ENCODE measurements around the gene CTTNBP2.

The CTTNBP2 gene, protein sequence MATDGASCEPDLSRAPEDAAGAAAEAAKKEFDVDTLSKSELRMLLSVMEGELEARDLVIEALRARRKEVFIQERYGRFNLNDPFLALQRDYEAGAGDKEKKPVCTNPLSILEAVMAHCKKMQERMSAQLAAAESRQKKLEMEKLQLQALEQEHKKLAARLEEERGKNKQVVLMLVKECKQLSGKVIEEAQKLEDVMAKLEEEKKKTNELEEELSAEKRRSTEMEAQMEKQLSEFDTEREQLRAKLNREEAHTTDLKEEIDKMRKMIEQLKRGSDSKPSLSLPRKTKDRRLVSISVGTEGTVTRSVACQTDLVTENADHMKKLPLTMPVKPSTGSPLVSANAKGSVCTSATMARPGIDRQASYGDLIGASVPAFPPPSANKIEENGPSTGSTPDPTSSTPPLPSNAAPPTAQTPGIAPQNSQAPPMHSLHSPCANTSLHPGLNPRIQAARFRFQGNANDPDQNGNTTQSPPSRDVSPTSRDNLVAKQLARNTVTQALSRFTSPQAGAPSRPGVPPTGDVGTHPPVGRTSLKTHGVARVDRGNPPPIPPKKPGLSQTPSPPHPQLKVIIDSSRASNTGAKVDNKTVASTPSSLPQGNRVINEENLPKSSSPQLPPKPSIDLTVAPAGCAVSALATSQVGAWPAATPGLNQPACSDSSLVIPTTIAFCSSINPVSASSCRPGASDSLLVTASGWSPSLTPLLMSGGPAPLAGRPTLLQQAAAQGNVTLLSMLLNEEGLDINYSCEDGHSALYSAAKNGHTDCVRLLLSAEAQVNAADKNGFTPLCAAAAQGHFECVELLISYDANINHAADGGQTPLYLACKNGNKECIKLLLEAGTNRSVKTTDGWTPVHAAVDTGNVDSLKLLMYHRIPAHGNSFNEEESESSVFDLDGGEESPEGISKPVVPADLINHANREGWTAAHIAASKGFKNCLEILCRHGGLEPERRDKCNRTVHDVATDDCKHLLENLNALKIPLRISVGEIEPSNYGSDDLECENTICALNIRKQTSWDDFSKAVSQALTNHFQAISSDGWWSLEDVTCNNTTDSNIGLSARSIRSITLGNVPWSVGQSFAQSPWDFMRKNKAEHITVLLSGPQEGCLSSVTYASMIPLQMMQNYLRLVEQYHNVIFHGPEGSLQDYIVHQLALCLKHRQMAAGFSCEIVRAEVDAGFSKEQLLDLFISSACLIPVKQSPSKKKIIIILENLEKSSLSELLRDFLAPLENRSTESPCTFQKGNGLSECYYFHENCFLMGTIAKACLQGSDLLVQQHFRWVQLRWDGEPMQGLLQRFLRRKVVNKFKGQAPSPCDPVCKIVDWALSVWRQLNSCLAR (N-terminal part only)

DNA sequence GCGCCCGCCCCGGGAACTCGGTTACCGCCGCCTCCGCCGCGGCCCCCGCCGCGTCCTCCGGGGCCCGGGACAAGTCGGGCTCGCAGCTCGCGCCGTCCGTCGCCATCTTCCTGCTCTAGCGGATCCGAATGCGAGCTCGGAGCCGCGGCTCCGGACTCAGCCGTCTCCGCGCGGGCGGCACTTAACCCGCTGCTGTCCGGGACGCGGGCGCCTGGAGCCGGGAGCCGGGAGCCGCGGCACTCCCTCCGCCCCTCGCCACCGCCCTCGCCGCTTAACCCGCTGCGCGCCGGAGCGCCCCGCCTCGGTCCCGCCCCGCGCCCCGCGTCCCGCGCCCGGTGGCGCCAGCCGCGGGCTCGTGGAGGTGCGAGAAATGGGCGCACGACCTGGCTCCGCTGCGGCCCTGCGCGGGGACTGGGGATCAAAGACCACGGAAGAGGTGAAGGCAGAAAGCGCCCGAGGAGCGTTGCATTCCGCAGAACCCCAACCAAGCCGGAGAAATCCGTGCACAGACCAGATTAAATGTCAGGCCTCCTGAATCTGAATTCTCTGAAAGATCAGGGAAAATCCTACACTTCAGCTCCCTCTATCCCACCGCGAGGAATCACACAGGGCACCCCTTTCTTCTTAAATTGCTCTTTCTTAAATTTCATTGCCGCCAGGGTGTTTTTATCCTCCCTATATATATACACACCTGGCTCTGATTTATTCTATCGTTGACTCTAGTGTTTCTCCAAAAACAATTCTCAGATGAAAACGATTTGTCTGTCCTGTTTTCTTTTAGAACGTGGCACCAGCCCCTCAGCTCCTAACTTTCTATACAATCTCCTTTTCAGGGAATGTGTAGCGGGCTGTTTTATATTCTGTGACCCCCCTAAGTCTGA is at the start of gene CTTNBP2:
CTTNBP2 (minus strand) TSS at position 132 of the 881 bp plus-strand sequence; CDS start at position 106, 26 bp downstream.
- peak; percentile 40 for DNase-seq

DNA sequence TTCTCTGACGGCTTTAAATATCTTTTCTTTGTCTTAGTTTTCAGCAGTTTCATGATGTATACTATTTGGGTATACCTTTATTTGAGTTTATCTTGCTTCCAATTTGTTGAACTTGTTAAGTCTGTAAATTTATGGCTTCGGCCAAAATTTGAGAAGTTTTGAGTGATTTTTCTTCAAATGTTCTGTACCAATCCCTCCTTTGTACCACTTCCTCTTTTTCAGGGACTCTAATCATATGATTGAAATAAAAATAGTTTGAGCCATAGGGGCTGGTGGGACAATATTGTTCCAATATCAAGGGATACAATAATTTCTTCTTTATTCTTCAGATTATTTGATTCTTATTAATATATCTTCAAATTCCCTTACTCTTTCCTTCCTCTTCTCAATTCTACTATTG is 43.1 kb upstream of the CTTNBP2 start:
- peak; percentile 54 for DNase-seq

DNA sequence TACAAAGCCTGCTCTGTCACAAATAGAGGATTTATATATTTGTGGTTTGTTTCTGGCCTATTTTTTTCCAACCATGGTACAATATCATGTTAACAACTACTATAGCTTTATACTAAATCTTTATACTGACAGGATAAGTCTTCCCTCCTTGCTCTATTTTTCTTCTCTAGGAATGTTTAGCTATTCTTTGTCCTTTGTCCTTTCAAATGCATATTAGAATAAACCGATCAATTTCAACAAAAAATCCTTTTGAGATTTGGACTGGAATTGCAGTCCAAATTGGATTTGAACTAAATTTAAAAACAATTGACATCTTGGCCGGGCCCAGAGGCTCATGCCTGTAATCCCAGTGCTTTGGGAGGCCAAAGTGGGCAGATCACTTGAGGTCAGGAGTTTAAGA is 39.2 kb upstream of the CTTNBP2 start:
- DNase-seq: no peak

DNA sequence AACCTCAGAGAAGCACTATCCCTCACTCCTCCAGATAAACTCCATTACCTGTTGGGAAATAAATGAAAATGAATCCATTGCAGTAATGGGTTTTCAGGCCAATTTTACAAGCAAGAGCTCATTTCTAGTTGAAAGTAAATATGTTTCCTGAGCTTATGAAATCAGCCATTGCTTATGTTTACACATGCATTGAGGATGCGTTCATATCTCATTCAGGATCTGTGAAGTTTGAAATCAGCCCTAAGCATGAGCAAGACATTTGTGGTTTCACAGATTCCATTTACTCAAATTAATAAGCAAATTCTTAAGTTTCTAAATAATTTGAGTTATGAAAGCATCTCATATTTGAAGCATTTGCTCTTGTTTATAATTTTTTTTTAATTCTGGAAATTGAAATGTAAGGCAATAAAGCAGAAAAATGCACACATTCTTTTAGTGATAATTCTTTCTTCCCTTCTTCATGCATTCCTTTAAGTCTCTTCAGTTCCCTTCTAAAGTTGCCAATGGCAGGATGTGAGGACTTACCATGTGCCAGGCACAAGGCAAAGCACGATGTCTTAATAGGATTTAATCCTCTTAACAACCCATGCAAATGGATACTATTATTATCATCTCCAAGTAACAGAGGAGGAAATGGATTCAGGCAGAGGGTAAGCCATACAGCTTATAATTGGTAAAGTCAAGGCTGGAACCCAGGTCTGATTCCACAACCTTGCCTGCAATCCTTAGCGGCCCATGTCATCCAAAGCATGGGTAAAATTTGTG is 35.0 kb upstream of the CTTNBP2 start:
- DNase-seq: no peak

DNA sequence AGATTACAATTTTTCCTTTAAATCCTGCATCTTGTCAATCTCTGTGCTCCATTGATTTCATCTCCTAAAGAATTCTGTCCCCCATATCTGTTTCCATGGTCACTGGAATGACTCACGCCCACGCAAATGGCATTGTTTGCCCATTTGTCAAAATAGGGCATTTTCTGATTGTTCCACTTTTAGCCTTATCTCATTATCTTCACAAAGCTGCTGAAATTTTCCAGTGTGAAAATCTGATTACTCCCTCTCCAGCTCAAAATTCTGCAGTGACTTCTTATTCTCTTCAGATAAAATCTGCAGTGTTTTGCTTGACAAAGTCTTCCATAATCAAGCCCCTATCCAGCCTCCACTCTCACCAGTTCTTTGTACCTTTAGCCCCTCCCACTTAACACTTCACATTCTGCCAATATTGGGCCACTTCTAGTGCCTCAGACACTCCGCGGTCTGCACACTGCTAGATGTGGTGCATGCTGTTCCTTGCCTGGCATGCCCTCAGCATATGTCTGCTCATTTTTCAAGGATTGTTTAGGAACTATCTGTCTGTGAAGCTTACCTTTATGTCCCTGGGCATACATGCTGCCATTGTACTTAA is 33.9 kb upstream of the CTTNBP2 start:
- DNase-seq: no peak

DNA sequence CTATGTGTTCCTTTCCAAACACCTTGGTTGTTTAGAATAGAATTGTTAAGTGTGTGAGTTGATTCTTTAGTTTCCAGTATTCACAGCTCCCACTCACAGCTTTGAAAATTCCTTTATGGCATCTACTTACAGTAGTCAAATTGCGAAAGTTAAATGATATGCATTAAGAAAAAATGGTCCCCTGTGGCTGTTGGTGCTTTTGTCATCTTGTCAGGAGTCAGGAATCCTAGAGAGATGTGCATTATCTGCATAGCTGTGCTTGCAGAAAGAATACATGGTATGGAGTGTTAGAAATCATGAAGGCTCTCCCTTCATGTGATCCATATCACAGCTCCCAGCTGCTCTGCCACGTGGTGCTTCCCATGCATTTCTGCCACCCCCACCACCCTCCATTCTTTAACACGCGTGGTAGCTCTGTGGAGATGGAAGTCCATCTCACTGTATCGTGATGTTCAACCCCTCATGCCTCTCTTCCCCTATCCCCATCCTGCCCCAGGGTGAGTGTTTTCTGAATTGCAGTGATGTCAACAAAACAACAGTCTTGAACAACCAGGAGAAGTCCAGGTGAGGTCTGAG is 29.2 kb upstream of the CTTNBP2 start:
- DNase-seq: no peak

DNA sequence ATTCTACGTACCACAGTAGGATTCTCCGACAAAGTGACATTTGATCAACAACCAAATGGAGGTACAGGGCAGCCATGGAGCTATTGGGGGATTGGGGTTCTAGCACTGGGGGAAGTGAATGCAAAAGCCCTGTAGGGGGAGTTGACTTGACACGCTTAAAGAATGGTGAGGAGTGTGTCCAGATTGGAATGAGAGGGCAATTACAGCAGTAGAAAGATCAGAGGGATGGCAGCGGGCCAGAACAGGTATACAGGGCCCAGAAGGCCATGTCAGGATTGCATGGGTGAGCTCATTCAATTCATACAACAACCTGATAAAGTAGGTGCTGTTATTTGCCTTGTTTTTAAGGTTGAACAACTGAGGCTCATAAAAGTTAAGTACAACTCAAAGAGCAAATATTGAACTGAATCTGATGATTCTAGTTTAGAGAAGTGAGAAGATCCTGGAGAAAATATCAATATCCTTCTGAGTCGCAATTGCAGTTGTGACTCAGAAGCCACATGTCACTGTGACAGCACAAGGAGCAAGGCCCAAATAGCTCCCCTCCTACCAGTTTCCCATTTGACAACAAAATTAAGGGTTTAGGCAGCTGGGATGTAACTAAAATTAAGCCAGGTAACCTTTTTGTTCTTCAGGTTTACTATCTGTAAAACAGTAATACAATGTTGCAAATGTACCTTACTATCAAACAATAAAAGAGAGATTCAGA is 28.0 kb upstream of the CTTNBP2 start:
- DNase-seq: no peak

DNA sequence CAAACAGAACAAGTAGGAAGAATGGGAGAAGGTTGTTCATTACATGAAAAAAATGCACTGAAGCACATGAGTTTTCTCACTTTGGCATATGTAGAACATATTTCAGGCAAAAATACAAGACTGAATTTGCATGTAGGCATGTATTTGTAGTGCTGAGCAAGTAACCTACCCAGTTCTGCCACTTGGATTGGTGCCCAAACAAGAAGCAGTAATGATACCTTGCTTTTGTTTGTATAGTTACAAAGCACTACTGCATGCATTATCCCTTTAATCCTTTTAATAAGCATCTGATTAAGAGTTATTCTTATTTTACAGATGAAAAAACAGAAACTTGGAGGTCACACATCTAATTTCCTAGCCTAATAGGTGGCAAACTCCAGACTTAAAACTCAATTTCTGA is 23.1 kb upstream of the CTTNBP2 start:
- DNase-seq: no peak

DNA sequence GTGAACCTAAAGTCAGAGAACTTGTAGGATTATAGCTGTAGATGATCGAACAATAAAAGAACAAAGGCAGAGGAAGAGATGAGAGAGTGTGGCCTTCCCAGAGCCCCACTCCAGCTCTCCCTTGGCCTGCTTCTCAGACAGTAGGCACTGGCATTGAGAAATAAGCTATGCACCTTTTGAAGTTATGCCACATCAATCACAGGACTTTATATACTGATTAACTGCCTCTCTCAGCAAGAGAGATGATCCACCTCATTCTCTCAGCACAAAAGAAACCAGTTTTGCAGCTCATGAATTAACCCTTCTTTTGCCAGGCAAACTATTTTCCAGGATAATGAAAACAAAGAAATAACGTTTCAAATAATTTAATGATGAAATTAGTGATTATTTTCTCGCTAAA is 22.0 kb upstream of the CTTNBP2 start:
- DNase-seq: no peak

DNA sequence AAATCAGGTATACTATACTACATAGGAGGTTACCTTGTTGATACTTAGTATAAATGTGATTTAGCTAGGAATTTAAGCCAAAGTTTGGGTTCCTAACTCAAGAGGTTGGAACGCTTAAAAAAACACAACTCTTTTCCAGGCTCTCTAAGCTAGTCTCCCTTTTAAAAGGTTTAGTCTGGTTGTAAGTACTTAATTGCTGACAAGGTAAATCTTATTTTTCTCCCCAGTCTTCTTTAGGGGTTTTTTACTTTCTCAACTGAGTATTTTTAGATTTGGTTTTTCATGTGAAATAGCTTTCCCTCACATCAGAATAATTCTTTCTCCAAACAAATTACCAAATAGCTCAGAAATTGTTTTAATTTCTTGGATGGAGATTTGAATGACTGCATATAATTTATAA is 20.8 kb upstream of the CTTNBP2 start:
- DNase-seq: no peak

DNA sequence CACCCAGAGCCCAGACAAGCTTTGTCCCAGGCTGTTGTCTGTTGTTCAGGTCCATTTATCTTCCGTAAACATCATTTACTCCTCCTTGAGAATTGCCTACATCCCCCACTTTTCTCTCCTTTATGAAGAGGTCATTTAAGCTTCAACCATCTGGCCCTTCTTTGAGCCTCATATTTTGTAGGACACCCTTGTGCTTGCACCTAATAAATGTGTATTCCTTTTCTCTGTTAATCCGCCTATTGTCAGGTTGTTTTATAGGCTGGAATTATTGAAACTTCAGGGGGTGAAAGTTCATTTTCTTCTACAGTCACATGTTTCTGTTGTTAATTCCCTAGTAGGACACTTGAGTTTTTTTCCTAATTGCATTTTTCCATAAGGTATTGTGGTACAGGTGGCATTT is 19.6 kb upstream of the CTTNBP2 start:
- no peak for DNase-seq

DNA sequence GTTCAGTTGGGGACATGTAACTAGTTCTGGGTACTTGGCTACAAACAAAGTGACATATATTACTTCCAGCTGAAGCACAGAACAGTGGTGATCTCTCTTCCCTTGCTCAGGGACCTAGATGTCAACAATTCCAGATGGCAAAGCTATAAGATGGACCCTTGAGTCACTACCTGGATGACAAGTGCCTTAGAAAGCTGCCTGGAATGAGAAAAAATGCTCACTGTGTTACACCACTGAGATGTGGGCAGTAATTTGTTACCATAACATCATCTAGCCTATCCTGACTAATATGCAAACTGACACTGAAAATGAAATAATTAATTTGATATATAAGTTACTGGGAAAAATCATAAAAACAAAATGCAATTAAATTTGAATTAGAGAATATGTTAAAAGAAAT is 16.4 kb upstream of the CTTNBP2 start:
- DNase-seq: no peak

DNA sequence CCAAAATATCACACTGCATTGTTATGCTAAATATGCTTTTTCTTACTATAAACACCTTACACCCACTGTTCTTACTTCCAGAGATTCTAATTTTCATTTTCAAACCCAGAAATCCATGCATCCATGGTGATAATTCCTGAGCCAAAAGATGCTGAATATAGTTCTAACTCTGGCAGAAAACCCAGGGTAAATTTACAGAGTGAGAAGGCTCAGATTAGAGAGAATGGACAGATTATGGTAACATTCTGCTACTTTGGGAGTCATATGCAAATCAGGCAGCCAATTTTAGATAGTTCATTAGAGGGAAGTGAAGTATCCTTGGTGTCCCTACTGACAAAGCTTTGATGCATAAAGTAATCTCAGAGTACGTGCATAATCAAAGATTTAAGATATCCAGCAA is 15.4 kb upstream of the CTTNBP2 start:
- no peak for DNase-seq

DNA sequence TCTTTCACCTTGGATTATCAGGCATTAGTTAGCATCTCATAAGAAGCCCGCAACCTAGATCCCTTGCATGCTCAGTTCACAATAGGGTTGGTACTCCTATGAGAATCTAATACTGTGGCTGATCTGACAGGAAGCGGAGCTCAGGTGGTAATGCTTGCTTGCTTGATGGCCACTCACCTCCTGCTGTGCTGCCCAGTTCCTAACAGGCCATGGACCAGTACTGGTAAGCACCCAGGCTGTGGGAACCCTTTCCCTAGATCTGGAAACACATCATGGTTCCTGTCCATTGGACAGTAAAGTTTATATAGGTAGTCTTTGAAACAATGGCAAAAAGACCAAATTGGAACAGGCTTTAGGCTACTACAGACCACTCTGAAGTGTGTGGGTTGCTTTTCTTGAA is 9.4 kb upstream of the CTTNBP2 start:
- DNase-seq: no peak

DNA sequence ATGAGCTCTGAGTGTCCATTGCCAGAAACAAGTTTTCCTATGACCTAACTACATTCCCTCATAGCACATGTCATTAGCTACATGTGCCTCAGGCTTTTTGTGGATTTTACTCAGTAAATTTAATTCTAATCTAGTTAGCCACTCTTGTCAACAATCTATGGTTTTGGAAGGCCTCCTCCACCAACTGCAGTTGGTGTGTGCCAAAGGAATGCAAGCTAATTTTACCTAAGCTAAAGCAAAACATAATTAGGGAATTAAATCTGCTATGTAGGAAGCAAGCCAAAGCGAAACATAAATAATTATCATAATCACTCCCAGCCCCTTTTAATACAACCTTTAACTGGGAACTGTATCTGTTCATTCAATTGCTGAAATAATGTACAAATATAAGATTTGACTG is 3.5 kb upstream of the CTTNBP2 start:
- no peak for DNase-seq

DNA sequence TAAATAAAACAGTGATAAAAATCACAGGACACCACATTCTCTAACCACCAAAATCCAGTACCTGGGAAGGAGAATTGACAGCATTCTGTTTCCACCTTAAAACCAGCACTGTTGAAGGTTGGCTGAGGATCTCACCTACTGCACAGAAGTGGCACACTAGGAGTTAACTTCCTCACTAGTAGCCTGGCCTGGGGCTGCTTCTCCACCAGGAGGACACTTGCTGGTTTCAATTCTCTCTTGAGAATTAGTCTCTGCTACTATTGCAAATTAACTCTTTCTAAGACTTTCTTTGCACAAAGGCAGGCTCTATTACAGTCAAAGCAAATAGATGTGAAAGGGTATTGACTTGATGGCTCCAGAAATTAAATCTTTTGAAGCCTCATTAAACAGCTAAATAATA is 2.3 kb upstream of the CTTNBP2 start:
- DNase-seq: peak; percentile 76

DNA sequence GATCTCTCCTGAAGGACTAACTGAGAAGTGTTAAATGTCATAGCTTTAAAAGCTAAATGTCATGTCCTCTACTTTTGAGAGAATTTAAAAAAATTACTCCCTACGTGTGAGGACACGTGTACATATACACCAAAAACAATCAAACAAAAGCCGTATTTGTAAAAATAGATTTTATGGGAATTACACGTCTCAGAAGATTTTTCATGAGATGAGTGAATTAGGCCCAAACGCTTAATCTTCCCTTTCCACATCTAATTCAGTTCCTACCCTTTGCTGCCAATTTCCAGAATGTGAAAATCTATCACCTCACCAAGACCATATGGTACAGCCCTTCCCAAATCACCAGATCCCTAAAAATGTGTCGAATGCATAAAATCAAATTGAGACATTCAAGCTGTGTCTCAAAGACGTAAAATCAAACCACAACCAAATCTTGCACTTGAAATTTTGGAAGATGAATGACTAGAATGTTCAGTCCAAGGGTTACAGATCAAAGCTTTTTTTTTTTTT is 1.0 kb upstream of the CTTNBP2 start:
- DNase-seq: no peak

DNA sequence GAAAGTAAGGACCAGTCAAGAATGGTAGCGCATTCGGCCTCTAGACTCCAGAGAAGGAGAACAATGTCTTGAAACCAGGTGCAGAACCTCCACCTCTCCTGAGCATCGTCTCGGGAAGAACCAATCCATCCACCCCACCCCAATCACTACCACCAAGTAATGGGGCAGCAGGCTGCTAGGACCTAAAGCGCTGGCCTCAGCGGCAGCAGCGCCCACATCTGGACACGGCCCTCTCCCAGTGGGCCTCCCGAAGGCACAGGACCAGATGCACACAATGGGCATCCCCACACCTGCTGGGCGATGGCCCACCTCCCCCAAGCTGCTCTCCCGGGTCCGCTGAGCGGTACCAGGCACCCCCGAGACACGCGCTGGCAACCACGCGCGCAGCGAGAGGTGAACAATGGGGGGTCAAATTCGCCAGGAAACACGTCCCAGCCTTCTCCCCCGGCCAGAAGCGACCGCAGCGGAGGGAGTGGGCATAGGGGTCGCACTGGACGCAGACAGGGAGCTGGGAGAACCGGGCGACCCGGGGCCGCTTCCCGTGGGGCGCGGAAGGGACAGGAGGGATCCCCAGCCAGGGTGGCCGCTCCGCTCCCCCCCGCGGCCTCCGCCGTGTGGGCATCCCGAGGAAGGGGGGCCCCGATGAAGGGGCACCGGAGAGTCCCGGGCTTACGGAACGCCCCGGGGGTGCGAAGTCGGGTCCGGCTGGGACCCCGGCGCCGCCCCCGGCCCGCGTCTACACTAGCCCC is 506 bp downstream of the CTTNBP2 start:
- DNase-seq: peak; percentile 67

Measured in OCI-M1 (cell line).